Liver (tissue), 9 donors: Measurements from ENCODE around the gene SNAP47. TPM values are rescaled to one million over a fixed set of nuclear protein-coding genes. Genes with fewer than 3 reads are reported as not detected.
"Not testable (repeated sequence)": the region's sequence is repeated elsewhere in the genome, so short reads cannot be mapped to it uniquely, and the experiment has no call there.

Source experiments
- DNase-seq: peaks from one replicate; pipeline ENCODE4 v3.0.0-alpha.2; 2017; ENCODE audit warnings: low spot score
- H3K27ac ChIP-seq, 2 donors: one replicate each; pipeline ENCODE4 v1.7.0; 2013; ENCODE audit warnings: inconsistent platforms in 2 of 2, low read length in 2 of 2, control low read depth in 1 of 2, low read depth in 1 of 2, mild to moderate bottlenecking in 1 of 2
- H3K27me3 ChIP-seq, 4 donors: one replicate each; pipeline versions ENCODE4 v1.6.1 to v1.7.0; 2013; ENCODE audit warnings: low read length in 3 of 4, inconsistent platforms in 1 of 4, mild to moderate bottlenecking in 1 of 4, moderate library complexity in 1 of 4; ENCODE audit not compliant: control insufficient read depth in 4 of 4, insufficient read depth in 4 of 4
- H3K36me3 ChIP-seq, 4 donors: one replicate each; pipeline versions ENCODE4 v1.6.1 to v1.7.0; 2013; ENCODE audit warnings: low read length in 3 of 4, mild to moderate bottlenecking in 3 of 4, low read depth in 1 of 4, moderate library complexity in 1 of 4; ENCODE audit not compliant: control insufficient read depth in 4 of 4, insufficient read depth in 3 of 4
- H3K4me1 ChIP-seq, 4 donors: one replicate each; pipeline versions ENCODE4 v1.6.1 to v1.7.0; 2013; ENCODE audit warnings: low read length in 3 of 4, mild to moderate bottlenecking in 3 of 4, moderate library complexity in 1 of 4; ENCODE audit not compliant: control insufficient read depth in 4 of 4, insufficient read depth in 4 of 4
- H3K4me3 ChIP-seq, 3 donors: one replicate each; pipeline versions ENCODE4 v1.6.1 to v1.7.0; 2013; ENCODE audit warnings: low read length in 3 of 3, control low read depth in 1 of 3, low read depth in 1 of 3, mild to moderate bottlenecking in 1 of 3
- H3K9ac ChIP-seq, 2 donors: one replicate each; pipeline ENCODE4 v1.7.0; 2013; ENCODE audit warnings: low read length in 2 of 2, mild to moderate bottlenecking in 2 of 2, moderate library complexity in 2 of 2, control low read depth in 1 of 2, low read depth in 1 of 2
- H3K9me3 ChIP-seq, 4 donors: one replicate each; pipeline versions ENCODE4 v1.6.1 to v1.7.0; 2013; ENCODE audit warnings: low read length in 3 of 4; ENCODE audit not compliant: control insufficient read depth in 4 of 4
- ATF3 ChIP-seq: IDR thresholded peaks from 2 replicates; pipeline ENCODE4 v1.6.1; 2016; ENCODE audit warnings: antibody characterized with exemption
- CTCF ChIP-seq: fragments of 150-350 bp; IDR thresholded peaks from 2 replicates; pipeline ENCODE4 v1.5.1; 2017; ENCODE audit warnings: improper control_type of control experiment, low read depth, low read length; ENCODE audit not compliant: missing input control
- EGR1 ChIP-seq, 2 donors: IDR thresholded peaks; 2 replicates each; pipeline ENCODE4 v1.6.1; 2016 to 2018; ENCODE audit warnings: antibody characterized with exemption in 2 of 2, low read depth in 2 of 2
- FOXA1 ChIP-seq: IDR thresholded peaks from 2 replicates; pipeline ENCODE4 v1.6.1; 2016; ENCODE audit warnings: antibody characterized with exemption
- FOXA2 ChIP-seq: IDR thresholded peaks from 2 replicates; pipeline ENCODE4 v1.6.1; 2016; ENCODE audit warnings: antibody characterized with exemption
- GABPA ChIP-seq, 2 donors: IDR thresholded peaks in 1 of 2; conservative IDR thresholded peaks in 1 of 2; 2 replicates each; pipeline ENCODE4 v1.6.1; 2016; ENCODE audit warnings: antibody characterized with exemption in 2 of 2, mild to moderate bottlenecking in 1 of 2, moderate library complexity in 1 of 2
- HNF4A ChIP-seq, 2 donors: conservative IDR thresholded peaks; 2 replicates each; pipeline ENCODE4 v1.6.1; 2016; ENCODE audit warnings: antibody characterized with exemption in 2 of 2, mild to moderate bottlenecking in 2 of 2
- HNF4G ChIP-seq: IDR thresholded peaks from 2 replicates; pipeline ENCODE4 v1.6.1; 2016; ENCODE audit warnings: antibody characterized with exemption
- JUND ChIP-seq, 2 donors: IDR thresholded peaks; 2 replicates each; pipeline ENCODE4 v1.6.1; 2016; ENCODE audit warnings: antibody characterized with exemption in 2 of 2
- MAX ChIP-seq: IDR thresholded peaks from 2 replicates; pipeline ENCODE4 v1.6.1; 2016; ENCODE audit warnings: antibody characterized with exemption
- NR2F2 ChIP-seq: IDR thresholded peaks from 2 replicates; pipeline ENCODE4 v1.6.1; 2016; ENCODE audit warnings: antibody characterized with exemption
- RAD21 ChIP-seq, 2 donors: IDR thresholded peaks; 2 replicates each; pipeline ENCODE4 v1.6.1; 2016; ENCODE audit warnings: antibody characterized with exemption in 2 of 2, mild to moderate bottlenecking in 2 of 2
- REST ChIP-seq: IDR thresholded peaks from 2 replicates; pipeline ENCODE4 v1.6.1; 2016; ENCODE audit warnings: antibody characterized with exemption, mild to moderate bottlenecking
- RXRA ChIP-seq, 2 donors: IDR thresholded peaks; 2 replicates each; pipeline ENCODE4 v1.6.1; 2017 to 2018; ENCODE audit warnings: antibody characterized with exemption in 2 of 2, mild to moderate bottlenecking in 1 of 2
- SP1 ChIP-seq: IDR thresholded peaks from 2 replicates; pipeline ENCODE4 v1.6.1; 2018; ENCODE audit warnings: antibody characterized with exemption, mild to moderate bottlenecking
- TAF1 ChIP-seq: conservative IDR thresholded peaks from 2 replicates; pipeline ENCODE4 v1.6.1; 2016; ENCODE audit warnings: antibody characterized with exemption, mild to moderate bottlenecking
- YY1 ChIP-seq: IDR thresholded peaks from 2 replicates; pipeline ENCODE4 v1.6.1; 2016; ENCODE audit warnings: antibody characterized with exemption, mild to moderate bottlenecking
- ZBTB33 ChIP-seq: IDR thresholded peaks from 2 replicates; pipeline ENCODE4 v1.6.1; 2016; ENCODE audit warnings: antibody characterized with exemption
- WGBS: extraction: QIAGEN DNeasy Blood & Tissue Kit; methylation state at CpG from one replicate; pipeline ENCODE4 v1.1.7; 2013; 5-methylcytosine and 5-hydroxymethylcytosine counted together
- polyA plus RNA-seq, 2 donors: library from polyadenylated mRNA; stranded (reverse) in 1 of 2; unstranded in 1 of 2; fragments of 200-250 nt in 1 of 2; fragments of >200 nt in 1 of 2; fragmentation: Nextera tagmentation in 1 of 2; extraction: Ambion mirVana in 1 of 2; gene quantifications; one replicate each; pipeline versions ENCODE4 v1.2.1 to v1.2.3, GENCODE V29; 2013 to 2015
- total RNA-seq, 2 donors: library from RNA; depleted of rRNA; stranded (reverse); fragments of >200 nt; gene quantifications; one replicate each; pipeline ENCODE4 v1.2.3, GENCODE V29; 2014
- donor health status: healthy.
- donor health status: healthy.
- donor health status: healthy.
- donor health status: healthy.
- donor health status: healthy.

SNAP47 gene
- total and polyA plus RNA-seq, 4 donors = 15.3 to 23.3 (median 16.3) TPM

- Histone ChIP-seq H3K27me3 (no peaks in the 10 kb centered on the region), H3K4me3 (no peak overlapping the region), H3K9ac (no peak overlapping the region), H3K27ac (no peak overlapping the region), H3K36me3 (no peaks in the 10 kb centered on the region), H3K4me1 (no peaks in the 10 kb centered on the region), H3K9me3 (peaks cover 0 to 13% (median 7%) of the 10 kb centered on the region in 4 donors)
- TF ChIP-seq RXRA (IDR thresholded peaks at IDR 0.05) (no peak), YY1 (no peak), HNF4A (conservative IDR thresholded peaks at IDR 0.05) (no peak), NR2F2 (no peak), GABPA (IDR thresholded peaks at IDR 0.05 in 1 of 2, conservative IDR thresholded peaks at IDR 0.05 in 1 of 2) (no peak), JUND (IDR thresholded peaks at IDR 0.05) (no peak), SP1 (no peak), MAX (no peak), ATF3 (no peak), CTCF (no peak), EGR1 (IDR thresholded peaks at IDR 0.05; ENCODE audit: low read depth in 2 of 2) (no peak), FOXA2 (no peak), FOXA1 (no peak), HNF4G (no peak), RAD21 (IDR thresholded peaks at IDR 0.05) (no peak), REST (no peak), ZBTB33 (no peak), TAF1 (no peak)
- no peak for DNase-seq
- WGBS = 69% methylated on average over 1 of the region's 1 CpG
Measured at GRCh38 chr1:227709451-227709850, 25.8 kb upstream of the SNAP47 start.

GRCh38 chr1:227710474-227710873, 24.8 kb upstream of the SNAP47 start:
- H3K36me3 ChIP-seq = not testable (repeated sequence)

More at GRCh38 chr1:227710474-227710873, 24.8 kb upstream of the SNAP47 start:
- H3K4me1 ChIP-seq, H3K9ac ChIP-seq, H3K4me3 ChIP-seq, H3K27me3 ChIP-seq, H3K27ac ChIP-seq, DNase-seq: not testable (repeated sequence)
- WGBS = 98% methylated on average over 23 of the region's 24 CpGs
- H3K9me3 ChIP-seq = peaks cover 0 to 15% (median 7%) of the 10 kb centered on the region in 4 donors
